Activated CD8-positive, alpha-beta memory T cell treated with anti-CD3 and anti-CD28 coated beads, Interleukin-2, amount 50 U/mL, for 1 hour (primary cell): ENCODE data around the gene NPDC1.
"Not testable (repeated sequence)": the region's sequence is repeated elsewhere in the genome, so short reads cannot be mapped to it uniquely, and the experiment has no call there.

Experiments
- DNase-seq: peaks from one replicate; pipeline ENCODE4 v3.0.0-alpha.2; 2020; ENCODE audit errors: extremely low read depth

NPDC1 gene

DNA sequence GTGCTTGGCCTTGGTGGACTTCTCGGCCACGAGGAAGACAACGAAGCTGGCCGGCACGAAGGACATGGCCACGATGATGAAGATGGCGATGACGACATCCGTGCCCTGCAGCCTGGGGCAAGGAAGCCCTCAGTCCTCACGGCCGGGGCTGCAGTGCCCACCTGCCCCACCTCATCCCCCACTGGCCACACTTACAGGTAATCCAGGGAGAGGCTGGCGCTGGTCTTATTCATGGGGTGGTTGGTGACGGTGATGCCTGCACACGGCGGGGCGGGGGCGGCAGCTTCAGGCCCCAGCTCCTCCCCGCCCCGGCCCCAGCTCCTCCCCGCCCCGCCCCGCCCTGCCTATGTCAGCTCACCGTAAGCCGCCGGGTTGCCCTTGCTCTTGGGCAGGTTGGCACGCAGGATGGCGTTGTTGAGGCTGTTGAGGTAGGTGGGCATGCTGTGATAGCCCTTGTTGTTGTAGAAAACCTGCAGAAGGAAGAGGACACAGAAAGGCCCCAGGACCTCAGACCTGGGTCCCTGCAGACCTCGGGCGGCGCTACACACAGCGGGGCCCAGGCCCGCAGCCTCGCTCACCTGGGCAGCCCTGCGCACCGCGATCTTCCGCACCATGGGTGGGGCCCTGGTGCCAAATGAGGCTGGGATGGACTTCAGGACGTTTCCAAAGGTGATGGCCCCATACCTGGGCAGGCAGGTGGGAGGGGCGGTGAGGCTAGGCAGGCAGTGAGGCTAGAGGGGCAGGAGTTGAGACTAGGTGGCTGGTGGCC lies 33.9 kb downstream of the NPDC1 start:
- no peak for DNase-seq

DNA sequence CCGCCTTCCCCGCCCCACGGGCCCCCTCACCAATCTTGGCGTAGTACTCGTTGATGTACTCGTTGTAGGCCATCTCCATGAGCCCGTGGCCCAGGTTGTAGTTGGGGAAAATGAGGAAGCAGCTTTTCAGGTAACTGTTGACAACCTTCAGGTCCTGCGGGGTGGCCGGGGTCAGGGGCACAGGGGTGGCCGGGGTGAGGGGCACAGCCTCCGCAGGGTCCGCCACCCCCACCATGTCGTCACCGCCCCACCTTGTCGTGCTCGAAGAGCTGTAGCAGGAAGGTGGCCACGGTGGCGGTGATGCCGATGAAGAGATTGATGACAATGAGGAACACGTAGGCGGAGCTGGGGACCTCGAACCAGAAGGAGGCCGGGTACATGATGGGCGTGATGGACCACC lies 34.8 kb downstream of the NPDC1 start:
- no peak for DNase-seq

- no peak for DNase-seq
These were observed 35.8 kb downstream of the NPDC1 start for GRCh38 chr9:137009938-137010732.

DNA sequence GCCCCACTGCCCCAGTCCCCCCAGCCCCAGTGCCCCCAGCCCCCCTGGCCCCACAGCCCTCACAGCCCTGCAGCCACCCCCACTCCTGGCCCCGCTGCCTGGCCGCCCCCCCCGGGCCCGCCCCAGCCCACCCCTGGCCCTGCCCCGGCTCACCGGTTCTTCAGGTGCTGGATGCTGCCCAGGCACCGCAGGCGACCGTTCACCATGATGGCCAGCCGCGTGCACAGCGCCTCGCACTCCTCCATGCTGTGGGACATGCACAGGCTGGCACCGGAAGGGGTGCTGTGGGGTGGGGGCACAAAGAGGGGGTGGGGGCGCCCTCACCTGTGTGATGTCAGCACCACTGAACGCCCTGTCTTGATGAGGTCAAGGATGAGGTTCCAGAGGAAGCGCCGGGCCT lies 36.8 kb downstream of the NPDC1 start:
- DNase-seq, result no peak

DNA sequence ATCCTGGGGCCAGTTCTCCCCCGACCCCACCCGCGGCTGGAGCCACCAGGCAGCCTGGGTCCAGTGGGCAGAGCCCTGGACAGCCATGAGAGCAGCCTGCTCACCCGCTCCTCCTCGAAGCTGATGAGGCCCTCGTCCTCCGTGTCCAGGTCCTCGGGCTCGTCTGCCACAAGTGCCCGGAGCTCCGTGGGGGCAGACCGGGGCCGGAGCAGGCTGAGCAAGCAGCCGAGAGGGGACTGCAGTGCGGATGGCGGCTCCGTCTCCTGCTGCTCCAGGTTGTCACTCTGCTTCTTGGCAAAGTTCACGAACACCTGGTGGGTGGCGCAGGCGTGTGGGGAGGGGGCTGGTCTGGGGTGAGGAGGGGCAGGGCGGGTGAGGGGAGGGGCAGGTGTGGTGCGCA lies 37.7 kb downstream of the NPDC1 start:
- DNase-seq, result no peak

DNA sequence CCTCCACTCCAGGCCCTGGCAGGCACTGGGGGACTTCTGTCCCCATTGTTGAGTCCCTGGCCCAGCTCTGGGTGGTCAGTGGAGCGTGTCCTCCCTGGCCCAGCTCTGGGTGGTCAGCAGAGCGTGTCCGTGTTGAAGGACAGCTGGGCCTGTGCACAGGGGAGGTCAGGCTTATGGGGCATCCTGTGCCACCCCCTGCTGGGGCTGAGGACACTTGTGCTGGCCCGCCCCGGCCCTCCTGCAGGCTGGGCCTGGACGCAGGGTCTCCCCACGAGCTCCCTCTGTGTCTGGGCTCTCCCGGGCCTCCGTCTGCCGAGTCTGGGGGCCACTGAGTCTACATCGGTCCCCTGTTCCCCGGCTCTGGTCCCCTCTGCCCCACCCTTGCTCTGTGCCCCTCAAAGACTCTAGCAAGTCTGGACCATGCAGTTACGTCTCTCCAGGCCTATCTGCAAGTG lies 38.1 kb downstream of the NPDC1 start:
- DNase-seq, result no peak

GRCh38 chr9:137007108-137007815 lies 38.7 kb downstream of the NPDC1 start:
- DNase-seq, result no peak

- no peak for DNase-seq
These were observed 39.6 kb downstream of the NPDC1 start for GRCh38 chr9:137006116-137007003.

DNA sequence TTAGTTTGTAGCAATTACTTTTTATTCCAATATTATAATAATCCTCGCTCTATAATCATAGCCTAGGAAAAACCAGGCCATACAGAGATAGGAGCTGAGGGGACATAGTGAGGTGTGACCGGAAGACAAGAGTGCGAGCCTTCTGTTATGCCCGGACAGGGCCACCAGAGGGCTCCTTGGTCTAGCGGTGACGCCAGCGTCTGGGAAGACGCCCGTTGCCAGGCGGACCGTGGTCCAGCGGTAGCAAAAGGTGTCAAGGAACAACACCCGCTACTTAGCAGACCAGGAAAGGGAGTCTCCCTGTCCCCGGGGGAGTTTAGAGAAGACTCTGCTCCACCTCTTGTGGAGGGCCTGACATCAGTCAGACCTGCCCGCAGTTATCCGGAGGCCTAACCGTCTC lies 41.7 kb downstream of the NPDC1 start:
- not testable (repeated sequence) for DNase-seq

DNA sequence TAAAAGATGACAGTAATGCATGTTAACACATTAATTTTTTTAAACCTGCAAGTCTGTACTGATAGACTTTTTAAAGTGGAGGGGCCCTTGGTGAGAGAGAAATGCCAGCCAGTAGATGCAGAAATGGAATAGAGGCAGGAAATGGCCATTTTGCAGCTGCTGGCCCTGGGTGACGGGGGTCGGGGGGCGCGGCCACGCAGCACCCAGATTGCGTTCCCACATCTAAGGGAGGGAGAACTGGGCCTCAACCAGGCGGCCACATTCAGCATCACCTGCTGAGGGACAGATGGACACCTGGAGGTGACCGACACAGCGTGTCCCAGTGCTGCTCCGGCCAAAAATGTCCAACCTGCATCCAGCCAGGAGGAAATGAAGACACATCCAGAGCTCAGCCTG lies 43.3 kb downstream of the NPDC1 start:
- DNase-seq, result no peak

DNA sequence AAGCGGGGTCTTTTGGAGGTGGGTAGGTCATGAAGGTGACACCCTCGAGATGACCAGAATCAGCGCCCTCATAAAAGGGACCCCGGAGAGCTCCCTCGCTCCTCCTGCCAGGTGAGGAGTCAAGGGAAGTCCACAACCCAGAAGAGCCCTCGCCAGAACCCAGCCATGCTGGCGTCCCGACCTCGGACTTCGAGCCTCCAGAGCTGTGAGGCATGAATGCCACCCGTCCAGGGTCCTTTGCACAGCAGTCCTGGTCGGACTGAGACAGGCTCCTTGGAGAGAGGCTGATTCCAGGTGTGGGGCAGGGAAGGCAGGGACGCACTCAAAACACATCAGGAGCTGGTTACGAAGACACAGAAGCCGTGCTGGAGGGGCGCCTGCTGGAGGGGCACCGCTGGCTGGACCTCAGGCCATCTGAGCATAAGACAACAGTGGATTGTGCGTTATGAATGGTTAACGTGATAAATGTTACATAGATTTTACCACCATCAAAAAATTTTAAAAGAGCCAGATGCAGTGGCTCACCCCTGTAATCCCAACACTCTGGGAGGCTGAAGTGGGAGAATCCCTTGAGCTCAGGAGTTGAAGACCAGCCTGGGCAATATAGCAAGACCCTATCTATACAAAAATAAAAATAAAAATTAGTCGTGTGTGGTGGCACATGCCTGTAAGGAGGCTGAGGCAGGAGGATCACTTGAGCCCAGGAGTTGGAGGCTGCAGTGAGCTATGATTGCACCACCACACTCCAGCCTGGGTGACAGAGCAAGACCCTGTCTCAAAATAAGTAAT lies 43.9 kb downstream of the NPDC1 start:
- DNase-seq, result no peak

DNA sequence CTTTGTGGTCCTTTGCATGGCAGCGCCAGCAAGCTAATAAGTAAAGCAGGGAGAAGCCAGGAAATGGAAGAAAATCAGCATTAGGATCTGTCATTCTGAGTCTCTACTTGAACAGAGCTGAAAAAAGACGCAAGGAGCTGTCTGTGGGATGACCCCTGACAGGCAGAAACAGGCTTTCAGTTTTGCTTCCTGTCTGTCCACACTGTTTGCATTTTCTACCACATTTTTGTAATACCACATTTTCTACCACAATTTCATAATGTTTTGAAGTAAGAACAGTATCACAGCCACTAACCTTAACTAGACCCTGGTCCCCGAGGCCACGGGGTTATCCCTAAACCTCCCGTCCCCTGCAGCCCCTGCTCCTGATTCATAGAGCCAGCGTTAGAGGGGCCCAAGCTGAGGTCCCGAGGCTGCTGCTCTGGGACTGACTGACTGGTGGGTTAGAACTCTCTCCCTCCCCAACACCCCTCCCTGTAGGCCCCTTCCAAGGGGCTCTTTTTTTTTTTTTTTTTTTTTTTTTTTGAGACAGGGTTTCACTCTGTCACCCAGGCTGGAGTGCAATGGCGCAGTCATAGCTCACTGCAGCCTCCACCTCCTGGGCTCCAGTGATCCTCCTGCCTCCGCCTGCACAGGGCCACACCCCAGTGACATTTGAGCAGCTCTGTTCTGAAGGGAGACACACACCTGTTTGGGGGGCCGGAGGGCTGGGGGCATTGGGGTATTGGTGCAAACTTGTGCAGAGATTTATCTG lies 45.6 kb downstream of the NPDC1 start:
- no peak for DNase-seq

DNA sequence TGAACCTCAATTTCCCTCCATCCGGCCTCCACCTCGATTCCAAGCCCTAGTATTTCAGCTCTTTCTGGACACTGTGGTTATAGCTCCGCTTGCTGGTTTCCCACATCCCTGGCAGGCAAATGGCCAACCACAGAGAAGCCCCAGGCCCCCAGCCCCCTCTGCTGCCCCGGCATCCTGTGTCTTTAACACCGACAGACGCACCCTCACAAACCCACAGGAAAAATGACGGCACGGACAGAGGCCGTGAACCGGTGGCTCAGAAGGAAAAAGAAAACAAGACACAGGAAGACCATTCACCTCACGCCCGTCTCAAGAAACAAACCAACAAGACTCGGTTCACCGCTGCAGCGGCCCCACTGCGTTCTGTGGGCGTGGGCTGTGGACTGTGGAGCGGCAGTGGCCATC lies 48.1 kb downstream of the NPDC1 start:
- peak; percentile 19 for DNase-seq

DNA sequence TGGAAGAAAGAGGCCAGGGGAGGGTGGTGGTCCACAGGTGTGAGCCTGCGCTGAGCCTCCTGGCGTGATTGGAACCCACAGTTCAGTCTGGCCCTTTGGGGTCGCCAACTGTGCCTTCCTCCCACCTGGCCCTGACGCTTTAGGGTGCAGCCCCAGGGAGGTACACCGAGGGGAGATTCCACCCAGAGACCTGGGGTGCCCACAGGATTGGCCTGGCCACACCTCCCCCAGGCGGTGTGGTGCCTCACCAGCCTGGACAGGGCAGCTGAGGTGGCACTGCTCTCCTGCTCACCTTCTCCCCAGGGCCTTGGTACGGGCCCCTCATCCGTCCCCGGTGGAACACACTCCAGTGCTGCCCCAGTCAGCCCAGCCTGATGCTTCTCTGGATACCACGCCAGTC lies 48.6 kb downstream of the NPDC1 start:
- DNase-seq, result no peak

- DNase-seq, result peak; percentile 27
These were observed 49.4 kb downstream of the NPDC1 start, which contains the start of gene CLIC3 for GRCh38 chr9:136996361-136997292. CLIC3 (minus strand) TSS chr9:136996568; CDS start chr9:136996543, 25 bp downstream.

DNA sequence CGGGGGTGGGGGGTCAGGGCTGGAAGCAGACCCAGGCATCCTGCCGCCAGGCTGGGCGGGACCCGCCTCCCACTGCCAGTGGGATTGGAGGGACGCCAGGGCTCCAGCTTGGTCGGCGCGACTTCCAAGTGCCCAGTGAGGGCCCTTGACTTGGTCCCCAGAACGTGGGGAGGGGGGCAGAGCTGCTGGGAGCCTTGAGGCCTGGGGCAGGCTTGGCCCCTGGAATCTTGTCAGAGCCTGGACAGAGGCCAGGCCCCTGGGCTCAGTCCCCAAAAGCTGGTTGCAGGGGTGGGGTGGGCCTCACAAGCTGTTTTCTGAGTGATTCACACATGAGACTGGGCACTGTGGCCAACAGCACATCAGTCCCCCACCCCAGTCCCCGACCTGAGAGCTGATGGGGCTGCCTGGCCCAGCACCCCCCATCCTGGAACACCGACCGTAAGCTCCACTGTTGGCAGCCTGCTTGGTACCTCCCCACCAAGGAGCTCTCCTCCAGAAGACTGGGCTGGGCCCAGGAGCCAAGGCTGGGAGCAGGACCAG lies 50.1 kb downstream of the NPDC1 start:
- no peak for DNase-seq

DNA sequence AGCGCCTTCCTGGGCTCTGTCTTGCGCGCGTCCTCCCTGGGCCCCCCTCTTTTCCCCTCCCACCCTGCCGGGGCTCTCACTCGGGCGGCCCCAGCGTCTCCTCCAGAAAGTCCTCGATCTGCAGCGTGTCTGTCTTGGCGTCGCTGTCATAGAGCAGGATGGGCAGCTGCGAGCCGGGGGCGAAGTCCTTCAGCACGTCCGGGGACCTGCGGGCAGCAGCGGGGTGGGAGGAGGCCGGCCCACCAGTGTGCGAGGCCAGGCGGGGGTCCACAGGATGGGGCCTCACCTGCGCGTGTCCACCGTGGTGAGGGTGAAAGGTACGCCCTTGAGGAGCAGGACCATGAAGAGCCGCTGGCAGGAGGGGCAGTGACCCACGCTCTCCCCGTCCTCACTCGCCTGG lies 50.6 kb downstream of the NPDC1 start:
- DNase-seq, result no peak

DNA sequence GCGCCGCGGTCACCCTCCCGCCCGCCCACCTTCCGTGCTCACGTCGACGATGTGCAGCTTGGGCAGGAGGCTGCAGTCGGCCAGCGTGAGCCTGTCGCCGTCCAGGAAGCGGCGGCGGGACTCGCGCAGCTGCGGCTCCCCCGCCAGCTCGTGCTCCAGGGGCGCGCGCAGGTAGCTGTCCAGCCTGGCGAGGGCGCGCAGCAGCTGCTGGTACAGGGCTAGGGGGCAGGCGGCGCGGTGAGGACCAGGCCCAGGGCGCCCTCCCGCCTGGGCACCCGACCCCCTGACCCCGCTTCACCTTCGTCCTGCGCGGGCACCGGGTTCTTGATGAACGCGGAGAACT lies 51.1 kb downstream of the NPDC1 start:
- no peak for DNase-seq
